ENCODE data around the gene VSX1.
A peak's percentile ranks its signal among the peaks of the same experiment; 100 is the strongest.

Gene VSX1

DNA sequence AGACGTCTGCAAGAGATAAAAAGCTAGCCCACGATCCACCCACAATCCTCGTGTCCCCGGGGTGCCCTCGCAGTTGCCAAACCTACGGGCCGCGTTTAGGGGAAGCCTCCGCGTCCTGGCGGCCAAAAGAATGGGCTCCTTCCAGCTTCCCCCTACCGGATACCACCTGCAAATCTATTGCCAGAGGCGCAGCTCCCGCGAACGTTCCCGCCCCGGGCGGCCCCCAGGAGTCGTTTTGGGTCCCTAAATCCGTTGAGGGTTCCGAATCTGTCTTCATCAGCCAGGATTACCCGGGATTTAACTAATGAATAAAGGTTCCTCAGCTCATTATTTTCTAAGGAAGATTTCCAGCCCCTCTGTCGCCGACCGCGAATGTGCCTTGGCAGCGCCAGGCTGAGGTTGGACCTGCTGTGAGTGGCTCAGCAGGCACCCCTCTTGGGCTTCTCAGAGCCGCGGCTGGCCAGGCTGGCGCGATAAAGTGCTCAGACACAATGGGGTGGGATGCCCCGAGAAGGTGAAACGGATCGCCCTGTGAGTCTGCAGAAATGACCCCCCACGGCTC is 2.8 kb upstream of the VSX1 start:
- Histone ChIP-seq H3K4me3 (ENCODE audit: low read depth, low read length) (peak overlapping the region; percentile 56), H3K27me3 (ENCODE audit: control insufficient read depth, insufficient read depth, low read length) (peaks cover 95% of the 10 kb centered on the region)

GRCh38 chr20:25083773-25084625 is 2.1 kb upstream of the VSX1 start:
- peak overlapping the region; percentile 56 for H3K4me3 ChIP-seq (ENCODE audit: low read depth, low read length)
- peaks cover 97% of the 10 kb centered on the region for H3K27me3 ChIP-seq (ENCODE audit: control insufficient read depth, insufficient read depth, low read length)

More for the DNA sequence above, 2.8 kb upstream of the VSX1 start:
- Histone ChIP-seq H3K4me1 (ENCODE audit: control insufficient read depth, insufficient read depth, low read length) (peaks cover 4% of the 10 kb centered on the region), H3K9me3 (ENCODE audit: control insufficient read depth, insufficient read depth, low read length) (no peaks in the 10 kb centered on the region), H3K9ac (ENCODE audit: low read depth, low read length) (no peak overlapping the region), H3K36me3 (ENCODE audit: control insufficient read depth, insufficient read depth, low read length) (no peaks in the 10 kb centered on the region)

DNA sequence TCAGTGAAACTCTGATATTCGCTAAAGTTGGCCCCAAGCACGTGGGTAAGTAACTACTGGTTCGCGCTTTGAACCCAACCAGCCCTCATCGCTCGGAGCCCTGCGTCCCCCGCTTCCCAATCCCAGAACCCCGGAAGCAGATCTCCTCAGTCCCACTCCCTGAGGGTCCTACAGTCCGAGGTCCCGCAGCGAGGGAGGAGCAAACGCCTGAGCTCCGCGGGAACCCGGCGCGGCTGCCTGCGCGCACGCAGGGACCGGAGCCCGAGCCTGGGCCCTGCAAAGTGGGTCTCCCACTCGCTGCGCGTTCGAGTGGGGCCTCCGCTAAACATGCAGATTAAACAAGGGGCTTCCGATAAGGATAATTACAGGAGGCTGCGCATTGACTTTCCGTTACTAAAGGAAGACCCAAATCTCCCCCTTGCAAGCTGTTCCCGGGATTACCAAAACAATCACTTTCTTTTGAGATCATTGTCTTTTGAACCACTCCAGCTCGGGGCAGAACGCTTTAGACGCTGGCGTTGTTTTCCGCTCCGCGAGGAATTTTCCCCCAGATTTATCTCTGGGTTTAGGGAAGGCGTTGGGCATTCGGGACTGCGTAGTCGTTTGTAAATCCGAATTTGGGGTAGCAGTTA is 1.3 kb upstream of the VSX1 start:
- Histone ChIP-seq H3K9ac (ENCODE audit: low read depth, low read length) (no peak overlapping the region), H3K36me3 (ENCODE audit: control insufficient read depth, insufficient read depth, low read length) (no peaks in the 10 kb centered on the region), H3K4me1 (ENCODE audit: control insufficient read depth, insufficient read depth, low read length) (peaks cover 4% of the 10 kb centered on the region), H3K4me3 (ENCODE audit: low read depth, low read length) (peak overlapping the region; percentile 56), H3K9me3 (ENCODE audit: control insufficient read depth, insufficient read depth, low read length) (no peaks in the 10 kb centered on the region), H3K27me3 (ENCODE audit: control insufficient read depth, insufficient read depth, low read length) (peaks cover 99% of the 10 kb centered on the region)

More at GRCh38 chr20:25083773-25084625, 2.1 kb upstream of the VSX1 start:
- H3K36me3 ChIP-seq (ENCODE audit: control insufficient read depth, insufficient read depth, low read length) = no peaks in the 10 kb centered on the region
- peaks cover 4% of the 10 kb centered on the region for H3K4me1 ChIP-seq (ENCODE audit: control insufficient read depth, insufficient read depth, low read length)
- no peak overlapping the region for H3K9ac ChIP-seq (ENCODE audit: low read depth, low read length)
- H3K9me3 ChIP-seq (ENCODE audit: control insufficient read depth, insufficient read depth, low read length) = no peaks in the 10 kb centered on the region

DNA sequence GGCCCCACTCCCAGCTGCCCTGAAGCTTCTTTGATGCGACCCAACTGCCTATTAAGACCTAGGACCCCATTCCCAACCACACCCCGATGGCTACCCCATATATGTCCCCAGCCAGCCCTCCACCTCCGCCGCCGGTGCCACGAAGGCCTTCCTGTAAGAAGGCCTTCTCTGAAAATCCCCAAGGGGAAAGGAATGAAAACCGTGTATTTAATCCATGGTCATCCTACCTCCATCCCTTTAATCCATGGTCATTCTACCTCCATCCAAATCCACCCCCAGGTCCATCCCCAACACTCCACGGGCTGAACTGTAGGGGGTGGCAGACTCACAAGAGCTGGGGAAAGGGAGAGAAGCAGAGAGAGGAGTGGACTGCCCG is 545 bp upstream of the VSX1 start:
- Histone ChIP-seq H3K9ac (ENCODE audit: low read depth, low read length) (no peak overlapping the region), H3K27me3 (ENCODE audit: control insufficient read depth, insufficient read depth, low read length) (peaks cover 99% of the 10 kb centered on the region), H3K36me3 (ENCODE audit: control insufficient read depth, insufficient read depth, low read length) (no peaks in the 10 kb centered on the region), H3K9me3 (ENCODE audit: control insufficient read depth, insufficient read depth, low read length) (no peaks in the 10 kb centered on the region), H3K4me1 (ENCODE audit: control insufficient read depth, insufficient read depth, low read length) (peaks cover 4% of the 10 kb centered on the region), H3K4me3 (ENCODE audit: low read depth, low read length) (peak overlapping the region; percentile 32)

GRCh38 chr20:25081065-25081729 is 744 bp downstream of the VSX1 start:
- peaks cover 4% of the 10 kb centered on the region for H3K4me1 ChIP-seq (ENCODE audit: control insufficient read depth, insufficient read depth, low read length)
- no peaks in the 10 kb centered on the region for H3K9me3 ChIP-seq (ENCODE audit: control insufficient read depth, insufficient read depth, low read length)
- peaks cover 99% of the 10 kb centered on the region for H3K27me3 ChIP-seq (ENCODE audit: control insufficient read depth, insufficient read depth, low read length)
- no peak overlapping the region for H3K9ac ChIP-seq (ENCODE audit: low read depth, low read length)
- H3K4me3 ChIP-seq (ENCODE audit: low read depth, low read length) = peak overlapping the region; percentile 69
- no peaks in the 10 kb centered on the region for H3K36me3 ChIP-seq (ENCODE audit: control insufficient read depth, insufficient read depth, low read length)

DNA sequence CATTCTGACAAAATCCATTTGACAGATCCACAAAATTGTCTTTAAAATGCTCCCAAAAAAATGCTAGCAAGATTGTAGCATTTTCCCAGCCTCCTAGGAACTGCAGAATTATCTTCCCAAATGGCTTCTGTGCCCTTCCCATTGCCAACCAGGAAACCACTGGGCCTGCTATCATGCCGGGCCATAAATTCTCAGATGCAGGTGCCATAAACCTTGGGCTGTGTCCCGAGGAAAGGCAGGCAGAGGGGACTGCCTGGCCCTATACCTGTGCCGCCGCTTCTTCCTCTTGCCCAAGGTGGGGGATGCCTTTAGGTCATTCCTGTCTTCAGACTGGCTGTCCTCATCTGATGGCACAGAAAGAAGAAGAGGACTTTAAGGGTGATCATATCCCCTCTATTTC is 2.8 kb downstream of the VSX1 start:
- Histone ChIP-seq H3K9me3 (ENCODE audit: control insufficient read depth, insufficient read depth, low read length) (no peaks in the 10 kb centered on the region), H3K27me3 (ENCODE audit: control insufficient read depth, insufficient read depth, low read length) (peaks cover 96% of the 10 kb centered on the region), H3K36me3 (ENCODE audit: control insufficient read depth, insufficient read depth, low read length) (no peaks in the 10 kb centered on the region), H3K4me1 (ENCODE audit: control insufficient read depth, insufficient read depth, low read length) (peaks cover 4% of the 10 kb centered on the region), H3K4me3 (ENCODE audit: low read depth, low read length) (no peak overlapping the region), H3K9ac (ENCODE audit: low read depth, low read length) (no peak overlapping the region)

- Histone ChIP-seq H3K27me3 (ENCODE audit: control insufficient read depth, insufficient read depth, low read length) (peaks cover 90% of the 10 kb centered on the region), H3K4me1 (ENCODE audit: control insufficient read depth, insufficient read depth, low read length) (peaks cover 4% of the 10 kb centered on the region), H3K9me3 (ENCODE audit: control insufficient read depth, insufficient read depth, low read length) (no peaks in the 10 kb centered on the region), H3K9ac (ENCODE audit: low read depth, low read length) (no peak overlapping the region), H3K4me3 (ENCODE audit: low read depth, low read length) (no peak overlapping the region), H3K36me3 (ENCODE audit: control insufficient read depth, insufficient read depth, low read length) (no peaks in the 10 kb centered on the region)
Observed at GRCh38 chr20:25078662-25079061, 3.3 kb downstream of the VSX1 start.

DNA sequence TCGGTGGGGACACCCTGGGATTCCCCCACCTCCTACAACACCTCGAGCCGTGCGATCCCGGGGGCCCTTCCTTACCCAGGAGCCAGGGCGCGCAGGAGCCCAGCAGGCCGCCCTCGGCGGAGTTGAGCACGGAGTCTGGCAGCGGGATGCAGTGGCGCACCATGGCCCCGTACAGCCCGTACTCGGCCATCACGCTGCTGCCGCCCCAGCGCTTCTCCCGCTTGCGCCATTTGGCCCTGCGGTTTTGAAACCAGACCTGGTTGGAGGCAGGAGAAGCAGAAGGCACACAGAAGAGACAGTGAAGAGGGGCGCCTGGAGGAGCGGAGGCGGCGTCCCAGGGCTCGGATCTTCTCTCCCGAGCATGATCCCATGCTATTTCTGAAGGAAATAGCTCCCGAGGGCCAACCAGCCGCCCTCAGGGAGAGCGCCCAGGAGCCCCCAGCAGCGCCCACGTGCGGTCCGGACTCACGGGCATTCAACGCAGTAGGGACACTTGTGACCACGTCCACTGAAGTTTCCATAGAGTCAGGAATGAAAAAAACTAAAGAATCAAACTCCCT is 4.3 kb downstream of the VSX1 start:
- Histone ChIP-seq H3K4me1 (ENCODE audit: control insufficient read depth, insufficient read depth, low read length) (peaks cover 1% of the 10 kb centered on the region), H3K27me3 (ENCODE audit: control insufficient read depth, insufficient read depth, low read length) (peaks cover 81% of the 10 kb centered on the region), H3K9ac (ENCODE audit: low read depth, low read length) (no peak overlapping the region), H3K4me3 (ENCODE audit: low read depth, low read length) (peak overlapping the region; percentile 48), H3K9me3 (ENCODE audit: control insufficient read depth, insufficient read depth, low read length) (no peaks in the 10 kb centered on the region), H3K36me3 (ENCODE audit: control insufficient read depth, insufficient read depth, low read length) (no peaks in the 10 kb centered on the region)

GRCh38 chr20:25076731-25077609 is 5.0 kb downstream of the VSX1 start:
- H3K9me3 ChIP-seq (ENCODE audit: control insufficient read depth, insufficient read depth, low read length) = no peaks in the 10 kb centered on the region
- peaks cover under 1% of the 10 kb centered on the region for H3K4me1 ChIP-seq (ENCODE audit: control insufficient read depth, insufficient read depth, low read length)
- peak overlapping the region; percentile 48 for H3K4me3 ChIP-seq (ENCODE audit: low read depth, low read length)
- H3K9ac ChIP-seq (ENCODE audit: low read depth, low read length) = no peak overlapping the region
- no peaks in the 10 kb centered on the region for H3K36me3 ChIP-seq (ENCODE audit: control insufficient read depth, insufficient read depth, low read length)
- peaks cover 74% of the 10 kb centered on the region for H3K27me3 ChIP-seq (ENCODE audit: control insufficient read depth, insufficient read depth, low read length)

DNA sequence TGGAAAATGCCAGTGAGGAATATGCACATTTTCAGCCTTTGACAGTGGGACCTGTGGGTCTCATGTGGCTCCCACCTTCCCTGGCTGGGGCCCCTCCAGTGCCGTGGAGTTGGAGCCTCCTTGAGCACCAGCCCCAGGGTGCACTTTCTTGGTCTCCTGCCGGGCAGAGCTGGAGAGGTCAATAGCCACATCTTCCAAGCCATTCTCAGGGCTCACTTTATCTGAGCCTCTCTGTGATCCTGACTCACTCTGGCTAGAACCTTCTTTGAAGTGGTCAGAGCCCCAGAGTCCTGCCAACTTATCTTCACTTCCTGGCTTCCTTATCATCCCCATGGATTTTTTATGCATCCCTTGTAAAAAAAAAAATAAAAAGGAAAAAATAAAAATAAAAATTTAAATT is 5.7 kb downstream of the VSX1 start:
- peaks cover 66% of the 10 kb centered on the region for H3K27me3 ChIP-seq (ENCODE audit: control insufficient read depth, insufficient read depth, low read length)
- H3K9me3 ChIP-seq (ENCODE audit: control insufficient read depth, insufficient read depth, low read length) = no peaks in the 10 kb centered on the region
- H3K4me3 ChIP-seq (ENCODE audit: low read depth, low read length) = no peak overlapping the region
- H3K36me3 ChIP-seq (ENCODE audit: control insufficient read depth, insufficient read depth, low read length) = no peaks in the 10 kb centered on the region
- H3K9ac ChIP-seq (ENCODE audit: low read depth, low read length) = no peak overlapping the region
- H3K4me1 ChIP-seq (ENCODE audit: control insufficient read depth, insufficient read depth, low read length) = peaks cover 4% of the 10 kb centered on the region

GRCh38 chr20:25073544-25073943 is 8.4 kb downstream of the VSX1 start:
- Histone ChIP-seq H3K27me3 (ENCODE audit: control insufficient read depth, insufficient read depth, low read length) (peaks cover 48% of the 10 kb centered on the region), H3K4me3 (ENCODE audit: low read depth, low read length) (no peak overlapping the region), H3K9ac (ENCODE audit: low read depth, low read length) (no peak overlapping the region), H3K4me1 (ENCODE audit: control insufficient read depth, insufficient read depth, low read length) (peaks cover 4% of the 10 kb centered on the region), H3K36me3 (ENCODE audit: control insufficient read depth, insufficient read depth, low read length) (no peaks in the 10 kb centered on the region), H3K9me3 (ENCODE audit: control insufficient read depth, insufficient read depth, low read length) (no peaks in the 10 kb centered on the region)
